Neural cell (in vitro differentiated cells): ENCODE data around the gene ABL2. TPM values are rescaled to one million over a fixed set of nuclear protein-coding genes. Genes with fewer than 3 reads are reported as not detected.
"Not testable (repeated sequence)": the region's sequence is repeated elsewhere in the genome, so short reads cannot be mapped to it uniquely, and the experiment has no call there.

Source experiments
- H2AFZ ChIP-seq: fragments of 200-600, 300-800 bp; sonication (generic), shearing (Covaris generic); 2 replicates; pipeline ENCODE4 v1.6.0; 2014; ENCODE audit warnings: low read depth, mild to moderate bottlenecking, antibody characterized with exemption, low read length, moderate library complexity
- H3F3A ChIP-seq: fragments of 200-600 bp; shearing (Covaris generic); 2 replicates; pipeline ENCODE4 v1.6.1; 2016; ENCODE audit warnings: mild to moderate bottlenecking, moderate library complexity, mixed read lengths, antibody characterized with exemption, low read length; ENCODE audit not compliant: insufficient read depth, poor library complexity, severe bottlenecking
- H3K27ac ChIP-seq: fragments of 200-600, 300-800 bp; sonication (generic), shearing (Covaris generic); 2 replicates; pipeline ENCODE4 v1.5.1; 2014; ENCODE audit warnings: mild to moderate bottlenecking, low read length, moderate library complexity
- H3K27me3 ChIP-seq: fragments of 300-800, 200-600 bp; sonication (generic), shearing (Covaris generic); 2 replicates; pipeline ENCODE4 v1.6.0; 2014; ENCODE audit warnings: mild to moderate bottlenecking, low read depth, low read length, moderate library complexity; ENCODE audit not compliant: insufficient read depth
- H3K36me3 ChIP-seq: fragments of 300-800, 200-600 bp; sonication (generic), shearing (Covaris generic); 2 replicates; pipeline ENCODE4 v1.5.1; 2014; ENCODE audit warnings: mild to moderate bottlenecking, antibody characterized with exemption, low read length, moderate library complexity; ENCODE audit not compliant: insufficient read depth
- H3K4me2 ChIP-seq: fragments of 300-800, 200-600 bp; sonication (generic), shearing (Covaris generic); 2 replicates; pipeline ENCODE4 v1.6.0; 2014; ENCODE audit warnings: mild to moderate bottlenecking, low read length
- H3K4me3 ChIP-seq: fragments of 300-800, 200-600 bp; sonication (generic), shearing (Covaris generic); 2 replicates; pipeline ENCODE4 v1.5.1; 2014; ENCODE audit warnings: mild to moderate bottlenecking, low read length, moderate library complexity
- H3K79me2 ChIP-seq: fragments of 200-600 bp; shearing (Covaris generic); replicated peaks from 2 replicates; pipeline ENCODE4 v1.6.0; 2014; ENCODE audit warnings: mild to moderate bottlenecking, low read length, moderate library complexity; ENCODE audit not compliant: insufficient read depth
- H3K9ac ChIP-seq: fragments of 300-800, 200-600 bp; sonication (generic), shearing (Covaris generic); 2 replicates; pipeline ENCODE4 v1.6.1; 2016; ENCODE audit warnings: mild to moderate bottlenecking, low read length, mixed read lengths
- H3K9me2 ChIP-seq: fragments of 200-600 bp; shearing (Covaris generic); 2 replicates; pipeline ENCODE4 v1.6.1; 2016; ENCODE audit warnings: mild to moderate bottlenecking, low read length, mixed read lengths; ENCODE audit not compliant: insufficient read depth
- H3K9me3 ChIP-seq: fragments of 200-600, 300-800 bp; sonication (generic), shearing (Covaris generic); 2 replicates; pipeline ENCODE4 v1.6.1; 2016; ENCODE audit warnings: mild to moderate bottlenecking, mixed run types, low read length, moderate library complexity, mixed read lengths
- H4K20me1 ChIP-seq: fragments of 200-600 bp; shearing (Covaris generic); 2 replicates; pipeline ENCODE4 v1.6.1; 2016; ENCODE audit warnings: mild to moderate bottlenecking, mixed run types; ENCODE audit not compliant: insufficient read depth
- CTCF ChIP-seq: fragments of 450-650 bp; IDR thresholded peaks from 2 replicates; pipeline ENCODE4 v1.5.1; 2014; ENCODE audit warnings: antibody characterized with exemption, mild to moderate bottlenecking, moderate library complexity; ENCODE audit not compliant: poor library complexity, severe bottlenecking
- EP300 ChIP-seq: fragments of 450-650 bp; conservative IDR thresholded peaks from 2 replicates; pipeline ENCODE4 v1.6.1; 2014; ENCODE audit warnings: antibody characterized with exemption, mild to moderate bottlenecking, moderate library complexity; ENCODE audit not compliant: poor library complexity, severe bottlenecking
- EZH2 ChIP-seq: fragments of 200-600, 300-800 bp; shearing (Covaris generic), sonication (generic); IDR thresholded peaks from 2 replicates; pipeline ENCODE4 v1.6.1; 2014; ENCODE audit warnings: antibody characterized with exemption, low read length, borderline replicate concordance, mild to moderate bottlenecking; ENCODE audit not compliant: insufficient read depth, poor library complexity, severe bottlenecking
- MXI1 ChIP-seq: fragments of 450-650 bp; conservative IDR thresholded peaks from 2 replicates; pipeline ENCODE4 v1.6.1; 2014; ENCODE audit warnings: antibody characterized with exemption, mild to moderate bottlenecking; ENCODE audit not compliant: poor library complexity, severe bottlenecking
- POLR2AphosphoS5 ChIP-seq: IDR thresholded peaks from 2 replicates; pipeline ENCODE4 v1.6.1; 2012
- RAD21 ChIP-seq: fragments of 450-650 bp; conservative IDR thresholded peaks from 2 replicates; pipeline ENCODE4 v1.6.1; 2014; ENCODE audit warnings: antibody characterized with exemption, mild to moderate bottlenecking, moderate library complexity
- REST ChIP-seq: IDR thresholded peaks from 2 replicates; pipeline ENCODE4 v1.6.1; 2012; ENCODE audit warnings: borderline replicate concordance
- SMC3 ChIP-seq: fragments of 450-650 bp; conservative IDR thresholded peaks from 2 replicates; pipeline ENCODE4 v1.6.1; 2014; ENCODE audit warnings: antibody characterized with exemption, mild to moderate bottlenecking, moderate library complexity; ENCODE audit not compliant: poor library complexity
- TAF1 ChIP-seq: IDR thresholded peaks from 2 replicates; pipeline ENCODE4 v1.6.1; 2012; ENCODE audit warnings: low read depth
- polyA plus RNA-seq: library from polyadenylated mRNA; depleted of rRNA; stranded (reverse); fragments of >200 nt; gene quantifications from 2 replicates; pipeline ENCODE4 v1.2.3, GENCODE V29; 2014

The ABL2 gene
- polyA plus RNA-seq, 1 donor from 2014 or later = 9.8 TPM

- Histone ChIP-seq H3F3A (no peaks in the 10 kb centered on the region), H4K20me1 (no peaks in the 10 kb centered on the region), H3K4me2 (no peak overlapping the region), H3K9me3 (no peaks in the 10 kb centered on the region), H3K27ac (no peak overlapping the region), H2AFZ (no peak overlapping the region), H3K36me3 (no peaks in the 10 kb centered on the region), H3K79me2 (peaks cover 10% of the 10 kb centered on the region), H3K9ac (no peak overlapping the region), H3K9me2 (no peaks in the 10 kb centered on the region), H3K4me3 (no peak overlapping the region), H3K27me3 (no peaks in the 10 kb centered on the region)
- TF ChIP-seq POLR2AphosphoS5 (no peak), CTCF (no peak), REST (no peak), TAF1 (no peak), MXI1 (no peak), RAD21 (no peak), SMC3 (no peak), EP300 (no peak), EZH2 (no peak)
Measured at GRCh38 chr1:179177182-179177581, 52.3 kb downstream of the ABL2 start.

DNA sequence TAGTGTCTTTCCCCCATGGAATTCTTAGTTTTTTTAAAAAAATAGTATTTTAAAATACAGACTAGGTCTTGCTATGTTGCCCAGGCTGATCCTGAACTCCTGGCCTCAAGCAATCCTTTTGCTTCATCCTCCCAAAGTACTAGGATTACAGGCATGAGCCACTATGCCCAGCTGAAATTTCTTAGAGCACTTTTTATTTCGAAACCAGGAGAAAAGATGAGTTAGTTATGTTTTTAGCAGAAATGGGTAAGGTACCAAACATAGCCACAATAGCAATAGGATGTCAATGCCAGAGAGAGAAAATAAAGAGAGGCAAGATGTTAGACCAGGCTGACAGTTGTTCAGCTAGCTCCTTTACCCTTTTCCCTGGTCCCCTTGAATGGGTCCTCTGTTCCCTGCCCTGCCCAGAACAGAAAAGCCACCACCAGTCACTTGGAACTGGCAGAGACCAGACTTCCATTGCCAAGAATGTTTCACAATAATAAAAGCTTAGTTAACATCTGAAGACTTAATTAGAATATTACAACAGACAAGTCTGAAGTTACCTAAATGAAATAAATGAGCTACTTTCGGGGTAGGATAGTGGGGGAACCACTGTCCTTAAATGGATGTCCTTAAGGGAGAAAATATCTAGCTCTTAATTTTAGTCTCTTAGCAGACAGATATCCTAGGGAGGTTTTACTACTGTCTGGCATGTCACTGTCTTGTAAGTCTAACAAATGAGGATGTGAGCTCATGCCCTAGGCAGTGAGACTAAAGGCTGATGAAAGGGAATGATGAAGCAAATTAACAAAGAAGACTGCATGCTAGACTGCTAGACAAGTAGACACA, 54.3 kb downstream of the ABL2 start:
- H4K20me1 ChIP-seq = no peaks in the 10 kb centered on the region
- no peaks in the 10 kb centered on the region for H3K27me3 ChIP-seq
- H3K9me3 ChIP-seq = no peaks in the 10 kb centered on the region
- no peak overlapping the region for H2AFZ ChIP-seq
- no peak overlapping the region for H3K4me3 ChIP-seq
- no peaks in the 10 kb centered on the region for H3K36me3 ChIP-seq
- H3K9me2 ChIP-seq = no peaks in the 10 kb centered on the region
- no peak overlapping the region for H3K9ac ChIP-seq
- no peaks in the 10 kb centered on the region for H3F3A ChIP-seq
- H3K27ac ChIP-seq = no peak overlapping the region
- H3K79me2 ChIP-seq = peaks cover 10% of the 10 kb centered on the region
- no peak overlapping the region for H3K4me2 ChIP-seq
- no peak for TF ChIP-seq TAF1

DNA sequence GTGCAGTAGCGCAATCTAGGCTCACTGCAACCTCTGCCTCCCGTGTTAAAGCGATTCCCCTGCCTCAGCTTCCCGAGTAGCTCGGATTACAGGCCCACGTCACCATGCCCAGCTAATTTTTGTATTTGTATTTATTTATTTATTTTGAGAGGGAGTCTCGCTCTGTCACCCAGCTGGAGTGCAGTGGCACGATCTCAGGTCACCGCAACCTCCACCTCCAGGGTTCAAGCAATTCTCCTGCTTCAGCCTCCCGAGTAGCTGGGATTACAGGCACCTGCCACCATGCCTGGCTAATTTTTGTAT, 59.1 kb downstream of the ABL2 start:
- H3K9ac ChIP-seq, H3K4me2 ChIP-seq, H2AFZ ChIP-seq, H3K27me3 ChIP-seq, H3K9me3 ChIP-seq, H4K20me1 ChIP-seq, H3K4me3 ChIP-seq, H3K9me2 ChIP-seq, H3K36me3 ChIP-seq, H3K79me2 ChIP-seq, H3K27ac ChIP-seq, H3F3A ChIP-seq: not testable (repeated sequence)
